MM.1S (cell line): ENCODE measurements around the gene SLC25A40.
"Not testable (repeated sequence)": the region's sequence is repeated elsewhere in the genome, so short reads cannot be mapped to it uniquely, and the experiment has no call there.

ENCODE experiments used
- DNase-seq: peaks from one replicate; pipeline ENCODE4 v3.0.0-alpha.2; 2015
- H2AFZ ChIP-seq: fragments of 300-600 bp; sonication (generic); 2 replicates; pipeline ENCODE4 v1.6.0; 2016; ENCODE audit warnings: antibody characterized with exemption, low read length
- H3F3A ChIP-seq: fragments of 300-600 bp; sonication (generic); 2 replicates; pipeline ENCODE4 v1.6.1; 2016; ENCODE audit warnings: mild to moderate bottlenecking, antibody characterized with exemption, low read length, moderate library complexity, mixed read lengths; ENCODE audit not compliant: insufficient read depth
- H3K27ac ChIP-seq: fragments of 300-600 bp; sonication (generic); 2 replicates; pipeline ENCODE4 v1.5.1; 2016; ENCODE audit warnings: mild to moderate bottlenecking, low read length
- H3K27me3 ChIP-seq: fragments of 300-600 bp; sonication (generic); replicated peaks from 2 replicates; pipeline ENCODE4 v1.6.0; 2016; ENCODE audit warnings: low read length; ENCODE audit not compliant: insufficient read depth
- H3K36me3 ChIP-seq: fragments of 300-600 bp; sonication (generic); replicated peaks from 2 replicates; pipeline ENCODE4 v1.6.1; 2016; ENCODE audit warnings: mild to moderate bottlenecking, low read length, mixed read lengths; ENCODE audit not compliant: insufficient read depth
- H3K4me1 ChIP-seq: fragments of 300-600 bp; sonication (generic); 2 replicates; pipeline ENCODE4 v1.6.1; 2016; ENCODE audit warnings: low read length, mixed read lengths
- H3K4me2 ChIP-seq: fragments of 300-600 bp; sonication (generic); 2 replicates; pipeline ENCODE4 v1.6.0; 2016; ENCODE audit warnings: low read depth, low read length
- H3K4me3 ChIP-seq: fragments of 300-600 bp; sonication (generic); 2 replicates; pipeline ENCODE4 v1.5.1; 2016; ENCODE audit warnings: low read length, mixed read lengths
- H3K79me2 ChIP-seq: fragments of 300-600 bp; sonication (generic); 2 replicates; pipeline ENCODE4 v1.6.1; 2016; ENCODE audit warnings: mixed run types, low read length, mixed read lengths
- H3K9ac ChIP-seq: fragments of 300-600 bp; sonication (generic); 2 replicates; pipeline ENCODE4 v1.6.1; 2016; ENCODE audit warnings: low read length, mixed read lengths
- H3K9me2 ChIP-seq: fragments of 300-600 bp; sonication (generic); replicated peaks from 2 replicates; pipeline ENCODE4 v1.6.1; 2016; ENCODE audit warnings: mild to moderate bottlenecking, low read length, mixed read lengths; ENCODE audit not compliant: insufficient read depth
- H3K9me3 ChIP-seq: fragments of 300-600 bp; sonication (generic); replicated peaks from 2 replicates; pipeline ENCODE4 v1.6.1; 2016; ENCODE audit warnings: mild to moderate bottlenecking, low read length, mixed read lengths; ENCODE audit not compliant: insufficient read depth
- H4K20me1 ChIP-seq: fragments of 300-600 bp; sonication (generic); 2 replicates; pipeline ENCODE4 v1.6.1; 2016; ENCODE audit warnings: mild to moderate bottlenecking, low read length, moderate library complexity, mixed read lengths; ENCODE audit not compliant: insufficient read depth
- CTCF ChIP-seq: fragments of 300-600 bp; sonication (generic); IDR thresholded peaks from 2 replicates; pipeline ENCODE4 v1.5.1; 2016; ENCODE audit warnings: antibody characterized with exemption, low read length, mixed read lengths
- EZH2 ChIP-seq: fragments of 300-600 bp; sonication (generic); optimal IDR thresholded peaks from 2 replicates; pipeline ENCODE3; 2017; ENCODE audit warnings: low read depth, mild to moderate bottlenecking, antibody characterized with exemption, low read length, mixed read lengths
- EZH2phosphoT487 ChIP-seq: fragments of 300-600 bp; sonication (generic); IDR thresholded peaks from 2 replicates; pipeline ENCODE4 v1.6.1; 2018; ENCODE audit warnings: antibody characterized with exemption, low read length

SLC25A40 gene

GRCh38 chr7:87874066-87874465 is 2.1 kb downstream of the SLC25A40 start:
- Histone ChIP-seq H3F3A (peaks cover 20% of the 10 kb centered on the region), H3K9me3 (no peaks in the 10 kb centered on the region), H3K79me2 (peaks cover 90% of the 10 kb centered on the region), H3K36me3 (0 out of 2 replicates have a peak, but pooled peaks cover 8% of the 10 kb centered on the region), H3K27ac (no peak overlapping the region), H3K27me3 (no peaks in the 10 kb centered on the region), H3K4me1 (peaks cover 5% of the 10 kb centered on the region; the same call in 1 of the 2 replicates), H3K4me2 (peak overlapping the region; percentile 84), H4K20me1 (no peaks in the 10 kb centered on the region), H3K9me2 (no peaks in the 10 kb centered on the region), H2AFZ (no peak overlapping the region), H3K9ac (no peak overlapping the region), H3K4me3 (peak overlapping the region; percentile 94; the same call in 1 of the 2 replicates)
- no peak for DNase-seq
- no peak for TF ChIP-seq EZH2
- no peak for TF ChIP-seq EZH2phosphoT487
- TF ChIP-seq CTCF = no peak

- DNase-seq = not testable (repeated sequence)
Measured at GRCh38 chr7:87873328-87873727, 2.8 kb downstream of the SLC25A40 start.

GRCh38 chr7:87872346-87872745 is 3.8 kb downstream of the SLC25A40 start:
- Histone ChIP-seq H4K20me1 (no peaks in the 10 kb centered on the region), H3K4me2 (no peak overlapping the region), H3K9me2 (no peaks in the 10 kb centered on the region), H3K4me3 (no peak overlapping the region), H3F3A (peaks cover 17% of the 10 kb centered on the region), H3K27me3 (no peaks in the 10 kb centered on the region), H3K9me3 (no peaks in the 10 kb centered on the region), H3K36me3 (0 out of 2 replicates have a peak, but pooled peaks cover 8% of the 10 kb centered on the region), H3K27ac (no peak overlapping the region), H2AFZ (no peak overlapping the region), H3K9ac (no peak overlapping the region), H3K4me1 (no peaks in the 10 kb centered on the region), H3K79me2 (peaks cover 88% of the 10 kb centered on the region)
- TF ChIP-seq CTCF (no peak), EZH2 (no peak), EZH2phosphoT487 (no peak)
- no peak for DNase-seq

More at GRCh38 chr7:87873328-87873727, 2.8 kb downstream of the SLC25A40 start:
- H3K27me3 ChIP-seq, H3K4me2 ChIP-seq, H3K27ac ChIP-seq, H3K4me3 ChIP-seq, H4K20me1 ChIP-seq, H3K9me3 ChIP-seq, H3K9me2 ChIP-seq, H2AFZ ChIP-seq, H3K4me1 ChIP-seq, H3K9ac ChIP-seq, H3K36me3 ChIP-seq: not testable (repeated sequence)
- peaks cover 20% of the 10 kb centered on the region for H3F3A ChIP-seq
- H3K79me2 ChIP-seq = peaks cover 90% of the 10 kb centered on the region

GRCh38 chr7:87870471-87870870 is 5.7 kb downstream of the SLC25A40 start:
- Histone ChIP-seq H3K9ac (no peak overlapping the region), H4K20me1 (no peaks in the 10 kb centered on the region), H3K9me2 (no peaks in the 10 kb centered on the region), H3K79me2 (peaks cover 88% of the 10 kb centered on the region), H2AFZ (no peak overlapping the region), H3K36me3 (peaks cover 12% of the 10 kb centered on the region; the same call in 1 of the 2 replicates), H3F3A (0 out of 2 replicates have a peak, but pooled peaks cover under 1% of the 10 kb centered on the region), H3K4me1 (no peaks in the 10 kb centered on the region), H3K4me3 (no peak overlapping the region), H3K9me3 (no peaks in the 10 kb centered on the region), H3K27me3 (no peaks in the 10 kb centered on the region), H3K27ac (no peak overlapping the region), H3K4me2 (no peak overlapping the region)
- no peak for DNase-seq
- TF ChIP-seq CTCF (no peak), EZH2 (no peak), EZH2phosphoT487 (no peak)

- H3K27ac ChIP-seq, DNase-seq, H3K4me1 ChIP-seq, H3K9me2 ChIP-seq, H2AFZ ChIP-seq, H3K9me3 ChIP-seq, H4K20me1 ChIP-seq, H3K9ac ChIP-seq, H3K4me2 ChIP-seq, H3K4me3 ChIP-seq, H3F3A ChIP-seq, H3K27me3 ChIP-seq: not testable (repeated sequence)
- peaks cover 53% of the 10 kb centered on the region for H3K79me2 ChIP-seq
- H3K36me3 ChIP-seq = peaks cover 12% of the 10 kb centered on the region; the same call in 1 of the 2 replicates
Measured at GRCh38 chr7:87866533-87866932, 9.6 kb downstream of the SLC25A40 start.
